ENCODE data around the gene GAREM2. TPM values are rescaled to one million over a fixed set of nuclear protein-coding genes. Genes with fewer than 3 reads are reported as not detected.

GAREM2 gene
- total RNA-seq, 4 donors from 2014 or later = 1.8 to 5.5 (median 3.3) TPM

GRCh38 chr2:26172189-26172870 lies 558 bp upstream of the GAREM2 start:
- no peak for ATAC-seq
- Histone ChIP-seq H3K27me3 (peaks cover 60% of the 10 kb centered on the region), H3K27ac (no peak overlapping the region), H3K36me3 (no peaks in the 10 kb centered on the region), H3K4me3 (peak overlapping the region; percentile 15 to 52), H3K9me3 (no peaks in the 10 kb centered on the region), H3K4me1 (peaks cover 0 to 18% (median 11%) of the 10 kb centered on the region in 3 donors)
- WGBS, 2 donors (ENCODE audit: low coverage in 1 of 2) = 53% methylated on average over 12 of the region's 56 CpGs; no CpG with 5 or more reads in 1 of the 2 donors
- no peak for TF ChIP-seq POLR2A (IDR thresholded peaks at IDR 0.05)

GRCh38 chr2:26173776-26174482 lies 1.0 kb downstream of the GAREM2 start:
- TF ChIP-seq POLR2AphosphoS5 (IDR thresholded peaks at IDR 0.05) = no peak
- TF ChIP-seq POLR2A (IDR thresholded peaks at IDR 0.05) = no peak
- TF ChIP-seq, protein P1, sequence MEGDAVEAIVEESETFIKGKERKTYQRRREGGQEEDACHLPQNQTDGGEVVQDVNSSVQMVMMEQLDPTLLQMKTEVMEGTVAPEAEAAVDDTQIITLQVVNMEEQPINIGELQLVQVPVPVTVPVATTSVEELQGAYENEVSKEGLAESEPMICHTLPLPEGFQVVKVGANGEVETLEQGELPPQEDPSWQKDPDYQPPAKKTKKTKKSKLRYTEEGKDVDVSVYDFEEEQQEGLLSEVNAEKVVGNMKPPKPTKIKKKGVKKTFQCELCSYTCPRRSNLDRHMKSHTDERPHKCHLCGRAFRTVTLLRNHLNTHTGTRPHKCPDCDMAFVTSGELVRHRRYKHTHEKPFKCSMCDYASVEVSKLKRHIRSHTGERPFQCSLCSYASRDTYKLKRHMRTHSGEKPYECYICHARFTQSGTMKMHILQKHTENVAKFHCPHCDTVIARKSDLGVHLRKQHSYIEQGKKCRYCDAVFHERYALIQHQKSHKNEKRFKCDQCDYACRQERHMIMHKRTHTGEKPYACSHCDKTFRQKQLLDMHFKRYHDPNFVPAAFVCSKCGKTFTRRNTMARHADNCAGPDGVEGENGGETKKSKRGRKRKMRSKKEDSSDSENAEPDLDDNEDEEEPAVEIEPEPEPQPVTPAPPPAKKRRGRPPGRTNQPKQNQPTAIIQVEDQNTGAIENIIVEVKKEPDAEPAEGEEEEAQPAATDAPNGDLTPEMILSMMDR (IDR thresholded peaks at IDR 0.05) = no peak
- TF ChIP-seq EP300 (IDR thresholded peaks at IDR 0.05) = no peak
- 64% methylated on average over 3 of the region's 46 CpGs; no CpG with 5 or more reads in 1 of the 2 donors for WGBS, 2 donors (ENCODE audit: low coverage in 1 of 2)
- peak overlapping the region in 1 of 2 donors; percentile 52 for H3K4me3 ChIP-seq
- peaks cover 60% of the 10 kb centered on the region for H3K27me3 ChIP-seq
- H3K27ac ChIP-seq = no peak overlapping the region
- no peaks in the 10 kb centered on the region for H3K36me3 ChIP-seq
- no peaks in the 10 kb centered on the region for H3K9me3 ChIP-seq
- no peak for ATAC-seq
- H3K4me1 ChIP-seq = peaks cover 0 to 25% (median 11%) of the 10 kb centered on the region in 3 donors

DNA sequence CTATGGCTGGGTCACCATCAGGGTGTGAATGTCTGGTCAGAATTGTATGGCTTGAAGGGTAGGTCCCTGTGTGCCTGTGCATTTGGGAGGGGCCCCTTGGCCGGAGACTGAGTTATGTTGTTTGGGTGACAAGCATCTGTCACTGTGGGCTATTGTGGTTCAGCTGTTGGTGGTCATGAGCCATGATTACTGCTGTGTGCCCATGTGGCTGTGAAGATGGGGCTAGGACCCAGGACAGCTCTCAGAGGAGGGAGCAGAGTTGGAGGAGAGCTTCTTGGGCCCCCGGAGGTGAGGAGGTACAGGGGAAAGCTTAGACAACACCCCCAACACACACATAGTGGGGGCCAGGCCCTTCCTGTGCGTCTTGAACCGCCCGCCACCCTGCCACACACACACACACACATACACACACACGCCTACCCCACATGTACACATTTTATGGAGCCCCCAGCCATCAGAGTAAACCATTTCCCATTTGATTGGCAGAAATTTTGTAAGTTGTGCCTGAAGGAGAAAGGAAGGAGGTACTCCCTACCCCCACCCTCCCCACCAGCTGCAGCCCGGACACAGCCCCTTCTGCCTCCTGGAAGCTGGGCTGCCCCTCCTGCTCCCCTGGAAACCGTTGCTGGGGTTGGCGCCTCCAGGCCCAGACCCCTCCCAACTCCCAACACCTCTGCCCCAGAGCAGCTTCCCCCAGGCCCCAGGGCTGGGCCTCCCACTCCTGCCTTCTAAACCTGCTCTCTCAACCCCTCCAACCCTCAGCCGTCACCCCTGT lies 2.0 kb downstream of the GAREM2 start:
- no peak overlapping the region for H3K27ac ChIP-seq
- WGBS, 2 donors (ENCODE audit: low coverage in 1 of 2) = 88 to 90% methylated on average over 4 to 6 of the region's 10 CpGs

GRCh38 chr2:26175466-26176278 lies 2.8 kb downstream of the GAREM2 start:
- ATAC-seq = no peak
- H3K27me3 ChIP-seq = peaks cover 60% of the 10 kb centered on the region
- H3K36me3 ChIP-seq = no peaks in the 10 kb centered on the region
- TF ChIP-seq POLR2A (IDR thresholded peaks at IDR 0.05) = no peak
- H3K27ac ChIP-seq = no peak overlapping the region
- peaks cover 0 to 35% (median 18%) of the 10 kb centered on the region in 3 donors for H3K4me1 ChIP-seq
- WGBS, 2 donors (ENCODE audit: low coverage in 1 of 2) = no CpG with 5 or more reads among the region's 15 CpGs
- H3K4me3 ChIP-seq = no peak overlapping the region
- H3K9me3 ChIP-seq = no peaks in the 10 kb centered on the region

More for the DNA sequence above, 2.0 kb downstream of the GAREM2 start:
- Histone ChIP-seq H3K4me3 (no peak overlapping the region), H3K4me1 (peaks cover 0 to 34% (median 18%) of the 10 kb centered on the region in 3 donors), H3K9me3 (no peaks in the 10 kb centered on the region), H3K36me3 (no peaks in the 10 kb centered on the region), H3K27me3 (peaks cover 60% of the 10 kb centered on the region)
- TF ChIP-seq POLR2AphosphoS5 (IDR thresholded peaks at IDR 0.05) (no peak), EP300 (IDR thresholded peaks at IDR 0.05) (no peak), POLR2A (IDR thresholded peaks at IDR 0.05) (no peak)
- TF ChIP-seq, protein P1 (IDR thresholded peaks at IDR 0.05) = no peak
- ATAC-seq = no peak

DNA sequence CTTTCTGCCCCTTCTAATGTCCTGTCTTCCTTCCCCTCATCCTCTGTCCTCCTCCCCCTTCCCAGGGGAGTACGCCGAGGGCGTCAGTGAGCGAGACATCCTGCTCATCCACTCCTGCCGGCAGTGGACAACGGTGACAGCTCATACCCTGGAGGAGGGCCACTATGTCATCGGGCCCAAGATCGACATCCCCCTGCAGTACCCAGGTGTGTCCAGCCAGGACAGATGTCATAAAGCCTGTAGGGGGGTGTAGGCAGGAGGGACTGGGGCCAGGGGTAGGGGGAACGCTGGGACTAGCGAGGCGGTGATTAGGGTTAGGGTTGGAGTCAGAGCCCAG lies 3.4 kb downstream of the GAREM2 start:
- Histone ChIP-seq H3K4me1 (peaks cover 0 to 35% (median 18%) of the 10 kb centered on the region in 3 donors), H3K4me3 (no peak overlapping the region), H3K9me3 (no peaks in the 10 kb centered on the region), H3K36me3 (no peaks in the 10 kb centered on the region), H3K27me3 (peaks cover 57% of the 10 kb centered on the region), H3K27ac (no peak overlapping the region)
- WGBS, 2 donors (ENCODE audit: low coverage in 1 of 2) = 83 to 100% methylated on average over 3 of the region's 11 CpGs
- ATAC-seq = no peak
- no peak for TF ChIP-seq POLR2A (IDR thresholded peaks at IDR 0.05)
- TF ChIP-seq, protein P1 (IDR thresholded peaks at IDR 0.05) = no peak
- no peak for TF ChIP-seq EP300 (IDR thresholded peaks at IDR 0.05)
- no peak for TF ChIP-seq POLR2AphosphoS5 (IDR thresholded peaks at IDR 0.05)
